Body of pancreas (tissue), 4 donors: Measurements from ENCODE around the gene ESYT2.

Source experiments
- CTCF ChIP-seq, 7 experiments: fragments of 450-650 bp in 4 of 7; fragments of 200-600 bp in 3 of 7; sonication (generic) in 3 of 7; IDR thresholded peaks; one replicate each; pipeline ENCODE4 v1.5.1; 2016 to 2019; ENCODE audit warnings: antibody characterized with exemption in 7 of 7
- POLR2A ChIP-seq, 3 donors: fragments of 450-650 bp; IDR thresholded peaks; one replicate each; pipeline ENCODE4 v1.6.1; 2016; ENCODE audit warnings: antibody characterized with exemption in 3 of 3, mild to moderate bottlenecking in 2 of 3

DNA sequence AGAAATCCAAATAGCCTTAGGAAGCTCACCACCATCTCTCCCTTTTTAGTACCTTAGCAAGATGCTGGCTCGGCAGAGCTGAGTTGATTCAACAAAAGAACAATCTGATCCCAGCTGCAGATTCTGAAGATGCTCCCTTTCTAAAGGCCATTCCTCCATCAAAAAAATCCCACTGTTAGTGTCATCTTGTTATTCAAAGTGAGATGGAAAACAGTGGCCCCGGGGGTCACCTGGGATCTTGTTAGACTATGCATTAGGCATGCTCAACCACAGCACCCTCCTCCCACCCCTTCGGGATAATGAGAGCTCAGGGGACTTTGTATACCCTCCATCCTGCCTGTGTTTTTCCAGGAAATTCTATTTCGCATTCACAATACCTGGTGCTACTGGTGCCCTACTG lies 127.1 kb downstream of the ESYT2 start:
- no peak for TF ChIP-seq CTCF (IDR thresholded peaks at IDR 0.05)
- no peak for TF ChIP-seq POLR2A (IDR thresholded peaks at IDR 0.05)
